Spleen (tissue), 7 donors: ENCODE data around the gene ANXA5.

ENCODE experiments used
- CTCF ChIP-seq, 11 experiments: fragments of 200-600 bp in 7 of 11; fragments of 450-650 bp in 4 of 11; sonication (generic) in 4 of 11; IDR thresholded peaks in 8 of 11; conservative IDR thresholded peaks in 3 of 11; 1 replicate in 7 of 11; 2 replicates in 4 of 11; pipeline versions ENCODE4 v1.4.0 to v1.8.0; 2016 to 2021; ENCODE audit warnings: antibody characterized with exemption in 11 of 11, inconsistent platforms in 4 of 11, mild to moderate bottlenecking in 1 of 11
- POLR2A ChIP-seq, 3 donors: fragments of 450-650 bp; IDR thresholded peaks; one replicate each; pipeline ENCODE4 v1.5.1; 2017; ENCODE audit warnings: antibody characterized with exemption in 3 of 3, mild to moderate bottlenecking in 1 of 3
- POLR2AphosphoS5 ChIP-seq, 3 donors: sonication (generic); formaldehyde crosslinking; IDR thresholded peaks; one replicate each; pipeline ENCODE4 v1.5.1; 2017; ENCODE audit warnings: antibody characterized with exemption in 3 of 3
- donor health status: DM: no; HTN: no; CAD: no; lungs with moderate emphysema.
- donor health status: DM: no; HTN: no; CAD: no.
- donor health status: DM: no; HTN: no; CAD: no.

GRCh38 chr4:121693450-121693849, 3.3 kb downstream of the ANXA5 start:
- TF ChIP-seq CTCF (IDR thresholded peaks at IDR 0.05 in 8 of 11, conservative IDR thresholded peaks at IDR 0.05 in 3 of 11) (no peak), POLR2A (IDR thresholded peaks at IDR 0.05) (no peak), POLR2AphosphoS5 (IDR thresholded peaks at IDR 0.05) (no peak)
